ENCODE results near the gene RAG1.

The RAG1 gene

GRCh38 chr11:36627471-36627870 is 59.7 kb downstream of the RAG1 start:
- Histone ChIP-seq H3K79me2 (ENCODE audit: insufficient read depth, low read length) (no peaks in the 10 kb centered on the region), H3K9me3 (ENCODE audit: low read length) (no peaks in the 10 kb centered on the region), H3F3A (ENCODE audit: insufficient read depth, low read length) (no peaks in the 10 kb centered on the region), H3K4me1 (ENCODE audit: insufficient read depth, low read length, severe bottlenecking) (peaks cover 70% of the 10 kb centered on the region), H3K4me2 (ENCODE audit: low read length) (no peak overlapping the region), H3K9me2 (ENCODE audit: low read depth, low read length) (no peaks in the 10 kb centered on the region), H3K36me3 (ENCODE audit: insufficient read depth, low read length) (no peaks in the 10 kb centered on the region), H3K27ac (ENCODE audit: low read depth, low read length, poor library complexity, severe bottlenecking) (no peak overlapping the region), H3K4me3 (ENCODE audit: low read depth, low read length, poor library complexity, severe bottlenecking) (no peak overlapping the region), H3K27me3 (ENCODE audit: insufficient read depth, low read length) (no peaks in the 10 kb centered on the region), H4K20me1 (ENCODE audit: insufficient read depth, low read length) (no peaks in the 10 kb centered on the region), H2AFZ (ENCODE audit: low read length) (no peak overlapping the region), H3K9ac (ENCODE audit: low read length) (no peak overlapping the region)
- no peak for TF ChIP-seq EZH2 (IDR thresholded peaks at IDR 0.05; ENCODE audit: borderline replicate concordance, low read length)
- no peak for TF ChIP-seq CTCF (IDR thresholded peaks at IDR 0.05; ENCODE audit: low read length)

GRCh38 chr11:36628141-36628540 is 60.3 kb downstream of the RAG1 start:
- no peaks in the 10 kb centered on the region for H3K79me2 ChIP-seq (ENCODE audit: insufficient read depth, low read length)
- no peaks in the 10 kb centered on the region for H4K20me1 ChIP-seq (ENCODE audit: insufficient read depth, low read length)
- no peaks in the 10 kb centered on the region for H3K9me2 ChIP-seq (ENCODE audit: low read depth, low read length)
- H3K27me3 ChIP-seq (ENCODE audit: insufficient read depth, low read length): no peaks in the 10 kb centered on the region
- no peak for TF ChIP-seq EZH2 (IDR thresholded peaks at IDR 0.05; ENCODE audit: borderline replicate concordance, low read length)
- no peak for TF ChIP-seq CTCF (IDR thresholded peaks at IDR 0.05; ENCODE audit: low read length)
- no peak overlapping the region for H3K27ac ChIP-seq (ENCODE audit: low read depth, low read length, poor library complexity, severe bottlenecking)
- H3K9ac ChIP-seq (ENCODE audit: low read length): no peak overlapping the region
- no peaks in the 10 kb centered on the region for H3K9me3 ChIP-seq (ENCODE audit: low read length)
- H3K4me3 ChIP-seq (ENCODE audit: low read depth, low read length, poor library complexity, severe bottlenecking): no peak overlapping the region
- H3K4me1 ChIP-seq (ENCODE audit: insufficient read depth, low read length, severe bottlenecking): peaks cover 64% of the 10 kb centered on the region
- no peaks in the 10 kb centered on the region for H3K36me3 ChIP-seq (ENCODE audit: insufficient read depth, low read length)
- no peak overlapping the region for H2AFZ ChIP-seq (ENCODE audit: low read length)
- H3K4me2 ChIP-seq (ENCODE audit: low read length): no peak overlapping the region
- no peaks in the 10 kb centered on the region for H3F3A ChIP-seq (ENCODE audit: insufficient read depth, low read length)

GRCh38 chr11:36628765-36629244 is 61.0 kb downstream of the RAG1 start:
- Histone ChIP-seq H4K20me1 (ENCODE audit: insufficient read depth, low read length) (no peaks in the 10 kb centered on the region), H3K27ac (ENCODE audit: low read depth, low read length, poor library complexity, severe bottlenecking) (no peak overlapping the region), H3F3A (ENCODE audit: insufficient read depth, low read length) (no peaks in the 10 kb centered on the region), H3K4me1 (ENCODE audit: insufficient read depth, low read length, severe bottlenecking) (peaks cover 57% of the 10 kb centered on the region), H3K27me3 (ENCODE audit: insufficient read depth, low read length) (no peaks in the 10 kb centered on the region), H3K9me3 (ENCODE audit: low read length) (no peaks in the 10 kb centered on the region), H3K4me3 (ENCODE audit: low read depth, low read length, poor library complexity, severe bottlenecking) (no peak overlapping the region), H3K9ac (ENCODE audit: low read length) (no peak overlapping the region), H3K9me2 (ENCODE audit: low read depth, low read length) (no peaks in the 10 kb centered on the region), H3K4me2 (ENCODE audit: low read length) (no peak overlapping the region), H3K36me3 (ENCODE audit: insufficient read depth, low read length) (no peaks in the 10 kb centered on the region), H3K79me2 (ENCODE audit: insufficient read depth, low read length) (no peaks in the 10 kb centered on the region), H2AFZ (ENCODE audit: low read length) (no peak overlapping the region)
- TF ChIP-seq EZH2 (IDR thresholded peaks at IDR 0.05; ENCODE audit: borderline replicate concordance, low read length): no peak

Data from OCI-LY1 (cell line).